SK-N-DZ (cell line): ENCODE measurements around the gene CREB3L2.
A peak's percentile ranks its signal among the peaks of the same experiment; 100 is the strongest.

Experiments
- DNase-seq: peaks from one replicate; pipeline ENCODE4 v3.0.0-alpha.2; 2015; ENCODE audit warnings: low spot score

Gene CREB3L2

GRCh38 chr7:137952426-137952805 lies 49.5 kb downstream of the CREB3L2 start:
- DNase-seq: no peak

GRCh38 chr7:137951700-137952425 lies 50.0 kb downstream of the CREB3L2 start:
- no peak for DNase-seq

DNA sequence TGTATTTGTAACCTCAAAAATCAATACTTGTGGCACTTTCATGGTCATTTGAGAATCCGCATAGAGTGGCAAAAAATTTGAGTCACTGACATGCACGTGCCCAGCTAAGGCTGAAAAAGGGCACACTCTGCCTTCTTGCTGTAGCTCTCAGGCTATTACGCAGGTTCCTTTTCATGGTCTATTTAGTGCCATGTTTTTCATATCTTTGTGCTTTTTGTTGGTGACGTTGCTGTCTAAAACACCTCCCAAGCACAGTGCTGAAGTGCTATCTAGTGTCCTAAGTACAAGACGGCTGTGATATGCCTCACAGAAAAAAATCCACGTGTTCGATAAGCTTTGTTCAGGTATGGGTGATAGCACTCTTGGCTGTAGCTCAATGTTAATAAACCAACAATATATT lies 50.9 kb downstream of the CREB3L2 start:
- no peak for DNase-seq

DNA sequence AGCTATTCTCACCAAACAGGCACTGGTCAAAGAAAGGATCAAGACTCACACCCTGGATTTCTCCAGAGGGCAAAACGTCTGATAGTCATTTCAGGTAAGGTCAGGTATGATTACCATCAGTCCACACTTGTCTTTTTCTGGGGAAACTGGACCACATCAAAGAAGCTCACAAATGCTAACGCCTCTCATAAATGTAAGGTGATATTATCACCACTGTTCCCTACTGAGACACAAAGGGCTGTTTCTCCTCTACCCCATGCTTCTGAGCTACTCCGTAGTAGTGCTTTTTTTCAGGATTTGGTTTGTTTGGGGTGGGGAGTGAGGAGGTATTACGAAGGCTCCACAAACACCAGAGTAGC lies 51.6 kb downstream of the CREB3L2 start:
- no peak for DNase-seq

GRCh38 chr7:137949416-137950262 lies 52.2 kb downstream of the CREB3L2 start:
- no peak for DNase-seq

DNA sequence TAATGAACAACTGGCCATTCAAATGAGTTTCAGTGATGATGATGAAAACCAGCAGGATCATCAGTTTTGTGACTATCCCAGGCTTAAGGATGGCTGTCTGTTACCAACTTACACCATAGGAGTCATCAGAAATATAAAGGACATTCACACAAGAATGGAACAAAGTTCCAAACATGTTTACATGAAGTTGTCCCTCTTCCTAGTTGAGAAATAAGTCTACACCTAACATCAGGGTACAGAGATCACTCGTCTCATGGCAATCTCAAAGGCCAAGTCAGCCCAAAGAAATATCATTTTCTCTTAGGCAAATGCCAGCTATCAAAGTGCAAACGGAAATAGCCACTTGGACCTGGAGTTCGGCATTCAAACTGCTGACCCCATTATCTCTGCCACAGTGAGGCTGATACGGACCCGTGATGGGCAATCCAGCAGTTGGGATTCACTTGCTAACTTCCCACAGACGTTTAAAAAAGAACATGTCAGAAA lies 53.0 kb downstream of the CREB3L2 start:
- no peak for DNase-seq

- no peak for DNase-seq
Measured at GRCh38 chr7:137948083-137948844, 53.6 kb downstream of the CREB3L2 start.

DNA sequence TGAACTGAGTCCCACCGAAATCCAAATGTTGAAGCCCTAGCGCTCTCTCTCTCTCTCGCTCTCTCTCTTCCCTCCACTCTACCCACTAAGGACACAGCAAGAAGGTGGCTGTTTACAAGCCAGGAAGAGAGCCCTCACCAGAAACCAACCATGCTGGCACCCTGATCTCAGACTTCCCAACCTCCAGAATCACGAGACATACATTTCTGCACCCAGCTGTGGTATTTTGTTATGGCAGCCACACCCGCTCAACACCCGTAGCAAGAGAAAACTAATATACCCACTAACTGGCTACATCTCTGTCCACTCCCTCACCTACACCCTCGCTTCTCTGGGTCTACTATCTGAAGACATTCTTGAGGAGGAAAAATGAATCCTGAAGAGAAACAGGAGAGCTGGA lies 54.8 kb downstream of the CREB3L2 start:
- no peak for DNase-seq

- peak; percentile 62 for DNase-seq
Measured at GRCh38 chr7:137946011-137946410, 55.9 kb downstream of the CREB3L2 start.

GRCh38 chr7:137944168-137944567 lies 57.7 kb downstream of the CREB3L2 start:
- DNase-seq: no peak

GRCh38 chr7:137943132-137943551 lies 58.7 kb downstream of the CREB3L2 start:
- DNase-seq: no peak

- DNase-seq: no peak
Measured at GRCh38 chr7:137942484-137943115, 59.3 kb downstream of the CREB3L2 start.

- no peak for DNase-seq
Measured at GRCh38 chr7:137940656-137941518, 61.0 kb downstream of the CREB3L2 start.

DNA sequence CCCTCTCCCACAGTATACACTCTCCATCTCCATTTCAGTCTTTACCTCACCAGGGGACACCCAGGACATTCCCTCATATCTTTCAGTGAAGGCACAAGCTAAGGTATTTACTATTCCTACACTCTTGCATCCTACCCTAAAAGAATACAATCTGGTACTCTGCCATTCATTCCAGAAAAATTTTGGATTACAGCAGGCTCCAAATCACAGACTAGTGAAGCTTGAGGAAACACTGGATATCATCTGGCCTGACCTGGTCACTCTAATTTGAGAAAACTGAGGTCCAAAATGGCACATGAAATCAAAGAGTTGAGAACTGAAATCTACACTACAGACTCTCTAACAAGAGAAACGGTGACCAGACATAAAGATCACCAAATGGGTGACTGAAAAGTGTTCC lies 61.7 kb downstream of the CREB3L2 start:
- no peak for DNase-seq

- no peak for DNase-seq
Measured at GRCh38 chr7:137937202-137937560, 64.7 kb downstream of the CREB3L2 start.

DNA sequence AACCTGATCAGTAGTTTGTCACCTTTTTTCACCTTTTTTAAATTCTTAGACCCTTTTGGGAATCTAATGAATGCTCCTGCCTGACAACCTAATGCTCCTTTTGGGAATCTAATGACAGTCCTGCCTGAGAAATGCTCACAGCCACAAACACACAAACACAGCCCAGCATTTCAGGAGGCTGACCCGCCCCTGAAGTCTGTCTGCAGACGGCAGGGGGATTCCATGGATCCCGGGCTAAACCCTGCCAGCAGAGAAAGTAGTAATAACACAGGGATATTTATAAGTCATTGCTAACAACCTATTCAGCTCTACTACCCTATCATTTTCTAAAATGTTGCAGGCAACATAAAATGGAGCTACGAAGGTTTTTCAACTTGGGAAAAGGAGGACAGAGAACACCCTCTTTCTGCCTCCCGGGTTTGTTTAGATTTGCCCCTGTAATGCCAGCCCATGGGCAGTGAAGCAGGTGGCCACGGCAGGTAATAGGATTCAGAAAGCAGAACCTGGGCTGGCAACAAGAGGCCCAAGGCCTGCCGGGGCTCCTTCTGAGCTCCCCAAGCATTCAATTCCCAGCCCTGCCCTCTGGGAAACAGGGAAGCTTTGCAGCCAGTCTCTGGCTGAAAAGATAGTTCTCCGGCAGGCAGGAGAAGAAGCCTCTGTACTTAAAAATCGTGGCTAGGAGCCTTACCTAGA lies 65.2 kb downstream of the CREB3L2 start:
- no peak for DNase-seq

GRCh38 chr7:137935884-137936508 lies 65.9 kb downstream of the CREB3L2 start:
- no peak for DNase-seq

DNA sequence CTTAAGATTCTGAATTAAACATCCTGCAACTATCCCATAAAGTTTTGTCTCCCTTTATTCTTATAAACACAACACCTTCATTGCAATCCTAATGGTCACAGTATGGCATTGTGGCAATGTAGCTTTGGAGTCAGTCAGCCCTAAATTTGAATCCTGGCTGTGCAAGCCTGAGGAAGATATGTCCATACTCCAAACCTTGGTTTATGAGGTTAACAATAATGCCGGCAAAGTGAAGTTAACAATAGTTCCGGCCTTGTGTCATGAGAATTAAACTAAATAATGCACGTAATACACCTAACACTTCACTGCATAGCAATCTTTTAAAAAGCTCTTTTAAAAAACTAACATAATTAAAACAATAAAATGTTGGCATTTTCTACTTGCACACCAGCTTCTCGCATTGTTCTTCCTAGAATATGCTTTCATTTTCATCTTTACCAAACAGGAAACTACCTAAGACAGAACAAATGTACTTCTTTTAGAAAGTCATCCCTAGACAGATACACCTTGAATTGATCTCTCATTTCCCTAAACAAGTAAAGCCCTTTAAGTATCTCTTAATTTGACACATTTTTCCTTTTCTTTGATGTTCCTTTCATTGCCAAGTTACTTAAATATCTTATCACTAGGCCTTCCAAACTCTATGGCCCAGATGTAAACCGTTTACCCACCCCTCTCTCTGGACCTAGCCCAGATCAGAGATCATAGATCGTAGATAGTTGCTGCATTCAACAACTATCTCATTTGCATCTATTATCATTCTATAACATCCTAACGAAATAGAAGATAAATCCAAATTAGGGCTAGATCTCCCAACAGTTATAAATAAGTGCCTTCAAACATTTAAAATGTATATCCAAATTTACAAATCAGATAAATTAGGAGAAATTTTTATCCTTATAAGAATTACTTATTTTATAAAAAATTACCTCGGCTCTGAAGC lies 66.7 kb downstream of the CREB3L2 start:
- DNase-seq: no peak
